IPS-20b (cell line): ENCODE measurements around the gene UNC5B.

Source experiments
- H3K27ac ChIP-seq: one replicate; pipeline ENCODE4 v1.5.1; 2013; ENCODE audit warnings: low read length
- H3K27me3 ChIP-seq: 2 replicates; pipeline ENCODE4 v1.6.1; 2013; ENCODE audit warnings: mild to moderate bottlenecking, low read length, inconsistent platforms; ENCODE audit not compliant: insufficient read depth
- H3K36me3 ChIP-seq: 2 replicates; pipeline ENCODE4 v1.6.1; 2013; ENCODE audit warnings: low read depth, mild to moderate bottlenecking, inconsistent platforms, low read length, moderate library complexity; ENCODE audit not compliant: insufficient read depth
- H3K4me1 ChIP-seq: 2 replicates; pipeline ENCODE4 v1.6.1; 2013; ENCODE audit warnings: mild to moderate bottlenecking, control low read depth, inconsistent platforms, low read length, moderate library complexity; ENCODE audit not compliant: insufficient read depth
- H3K4me3 ChIP-seq: 2 replicates; pipeline ENCODE4 v1.5.1; 2013; ENCODE audit warnings: mild to moderate bottlenecking, low read length, inconsistent platforms
- H3K9ac ChIP-seq: 2 replicates; pipeline ENCODE4 v1.6.1; 2013; ENCODE audit warnings: low read depth, mild to moderate bottlenecking, inconsistent platforms, low read length, moderate library complexity
- H3K9me3 ChIP-seq: 2 replicates; pipeline ENCODE4 v1.6.1; 2013; ENCODE audit warnings: mild to moderate bottlenecking, low read depth, low read length, inconsistent platforms; ENCODE audit not compliant: insufficient read depth

The UNC5B gene

GRCh38 chr10:71244431-71245419, 32.4 kb downstream of the UNC5B start:
- Histone ChIP-seq H3K27me3 (no peaks in the 10 kb centered on the region), H3K4me3 (no peak overlapping the region), H3K27ac (no peak overlapping the region), H3K9ac (no peak overlapping the region), H3K9me3 (no peaks in the 10 kb centered on the region), H3K4me1 (no peaks in the 10 kb centered on the region), H3K36me3 (no peaks in the 10 kb centered on the region)

DNA sequence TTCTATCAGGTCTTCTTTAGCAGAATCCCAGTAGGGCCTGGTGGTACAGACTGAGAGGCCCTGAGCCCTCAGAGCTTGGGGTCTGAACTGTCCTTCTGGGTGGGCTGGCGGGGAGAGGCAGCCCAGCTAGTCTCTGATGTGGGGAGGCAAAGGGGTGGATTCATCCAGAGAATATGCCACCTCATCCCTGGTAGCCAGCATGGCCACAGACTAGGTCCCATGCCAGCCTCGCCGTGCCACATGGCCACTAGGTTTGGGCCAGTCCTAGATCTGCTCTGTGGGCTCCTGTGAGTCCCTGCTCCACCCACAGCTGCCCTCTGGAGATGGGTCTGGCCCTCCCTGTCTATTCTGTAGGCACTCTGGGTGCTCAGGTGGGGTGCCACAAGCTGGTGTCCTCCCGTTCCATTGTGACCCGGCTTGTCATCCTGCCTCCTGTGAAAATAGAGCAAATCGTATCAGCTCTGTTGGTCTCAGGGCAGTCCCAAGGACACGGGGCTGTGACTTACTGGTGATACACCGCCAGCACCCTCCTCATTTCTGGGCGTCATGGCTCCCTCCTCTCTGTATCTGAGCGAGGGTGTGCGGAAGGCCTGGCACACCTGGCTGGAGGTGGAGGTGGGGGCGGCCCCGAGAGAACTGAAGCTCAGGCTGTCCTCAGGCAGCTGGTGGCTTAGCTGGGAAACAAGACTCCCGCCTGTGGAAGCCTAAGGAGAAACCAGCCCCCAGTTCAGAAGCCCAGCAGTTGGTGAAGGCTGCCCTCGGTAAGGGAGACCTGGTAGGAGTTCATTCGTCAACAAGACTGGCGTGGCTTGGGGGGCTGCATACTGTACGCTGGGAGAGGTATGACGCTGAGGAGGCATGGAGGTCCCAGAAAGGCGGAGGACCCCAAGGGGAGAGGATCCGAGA, 33.3 kb downstream of the UNC5B start:
- Histone ChIP-seq H3K27ac (no peak overlapping the region), H3K36me3 (no peaks in the 10 kb centered on the region), H3K27me3 (no peaks in the 10 kb centered on the region), H3K9me3 (no peaks in the 10 kb centered on the region), H3K9ac (no peak overlapping the region), H3K4me1 (no peaks in the 10 kb centered on the region), H3K4me3 (no peak overlapping the region)

GRCh38 chr10:71246591-71247413, 34.4 kb downstream of the UNC5B start:
- no peak overlapping the region for H3K4me3 ChIP-seq
- H3K9me3 ChIP-seq: no peaks in the 10 kb centered on the region
- no peak overlapping the region for H3K9ac ChIP-seq

GRCh38 chr10:71247414-71247705, 35.0 kb downstream of the UNC5B start:
- no peaks in the 10 kb centered on the region for H3K36me3 ChIP-seq
- no peak overlapping the region for H3K27ac ChIP-seq
- H3K27me3 ChIP-seq: no peaks in the 10 kb centered on the region
- H3K4me3 ChIP-seq: no peak overlapping the region
- peaks cover 3% of the 10 kb centered on the region; the same call in 1 of the 2 replicates for H3K4me1 ChIP-seq
- no peak overlapping the region for H3K9ac ChIP-seq
- H3K9me3 ChIP-seq: no peaks in the 10 kb centered on the region

More at GRCh38 chr10:71246591-71247413, 34.4 kb downstream of the UNC5B start:
- H3K27me3 ChIP-seq: no peaks in the 10 kb centered on the region
- H3K27ac ChIP-seq: no peak overlapping the region
- H3K36me3 ChIP-seq: no peaks in the 10 kb centered on the region
- H3K4me1 ChIP-seq: no peaks in the 10 kb centered on the region; the same call in 1 of the 2 replicates

DNA sequence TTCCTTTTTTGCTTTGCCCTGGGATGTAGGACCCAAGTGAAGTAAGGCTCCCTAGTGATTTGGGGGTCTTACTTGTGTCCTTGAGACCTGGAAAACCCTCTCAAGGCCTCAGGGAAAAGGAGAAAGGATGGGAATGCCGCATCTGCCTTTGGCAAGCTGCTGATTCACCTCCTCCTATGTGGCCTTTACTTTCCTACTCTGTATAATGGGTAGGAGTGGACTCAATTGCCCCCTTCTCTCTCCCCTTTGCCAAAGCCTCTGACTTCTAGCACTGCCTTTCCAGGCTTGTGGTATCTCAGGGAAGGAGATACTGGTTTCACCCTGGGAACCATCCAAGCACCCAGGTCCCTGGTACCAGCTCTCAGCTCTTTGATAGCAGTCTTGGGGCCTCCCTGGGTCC, 35.4 kb downstream of the UNC5B start:
- Histone ChIP-seq H3K9me3 (no peaks in the 10 kb centered on the region), H3K4me3 (no peak overlapping the region), H3K36me3 (no peaks in the 10 kb centered on the region), H3K4me1 (peaks cover 5% of the 10 kb centered on the region; the same call in 1 of the 2 replicates), H3K27me3 (no peaks in the 10 kb centered on the region), H3K9ac (no peak overlapping the region), H3K27ac (no peak overlapping the region)

- H3K27ac ChIP-seq: no peak overlapping the region
- H3K9ac ChIP-seq: no peak overlapping the region
- H3K4me1 ChIP-seq: peaks cover 9% of the 10 kb centered on the region; the same call in 1 of the 2 replicates
- no peak overlapping the region for H3K4me3 ChIP-seq
- H3K9me3 ChIP-seq: no peaks in the 10 kb centered on the region
- no peaks in the 10 kb centered on the region for H3K36me3 ChIP-seq
- no peaks in the 10 kb centered on the region for H3K27me3 ChIP-seq
These were observed 35.8 kb downstream of the UNC5B start for GRCh38 chr10:71248210-71248609.

GRCh38 chr10:71249996-71250395, 37.6 kb downstream of the UNC5B start:
- Histone ChIP-seq H3K9ac (no peak overlapping the region), H3K4me3 (no peak overlapping the region), H3K27me3 (no peaks in the 10 kb centered on the region), H3K9me3 (no peaks in the 10 kb centered on the region), H3K36me3 (no peaks in the 10 kb centered on the region), H3K4me1 (peaks cover 27% of the 10 kb centered on the region), H3K27ac (no peak overlapping the region)

GRCh38 chr10:71250405-71250804, 38.0 kb downstream of the UNC5B start:
- no peaks in the 10 kb centered on the region for H3K36me3 ChIP-seq
- H3K27ac ChIP-seq: no peak overlapping the region
- no peaks in the 10 kb centered on the region for H3K27me3 ChIP-seq
- H3K4me3 ChIP-seq: no peak overlapping the region
- no peak overlapping the region for H3K9ac ChIP-seq
- H3K4me1 ChIP-seq: peaks cover 29% of the 10 kb centered on the region
- no peaks in the 10 kb centered on the region for H3K9me3 ChIP-seq

GRCh38 chr10:71250842-71251241, 38.5 kb downstream of the UNC5B start:
- Histone ChIP-seq H3K4me3 (no peak overlapping the region), H3K9me3 (no peaks in the 10 kb centered on the region), H3K9ac (no peak overlapping the region), H3K27ac (no peak overlapping the region), H3K36me3 (no peaks in the 10 kb centered on the region), H3K4me1 (peaks cover 29% of the 10 kb centered on the region), H3K27me3 (no peaks in the 10 kb centered on the region)

DNA sequence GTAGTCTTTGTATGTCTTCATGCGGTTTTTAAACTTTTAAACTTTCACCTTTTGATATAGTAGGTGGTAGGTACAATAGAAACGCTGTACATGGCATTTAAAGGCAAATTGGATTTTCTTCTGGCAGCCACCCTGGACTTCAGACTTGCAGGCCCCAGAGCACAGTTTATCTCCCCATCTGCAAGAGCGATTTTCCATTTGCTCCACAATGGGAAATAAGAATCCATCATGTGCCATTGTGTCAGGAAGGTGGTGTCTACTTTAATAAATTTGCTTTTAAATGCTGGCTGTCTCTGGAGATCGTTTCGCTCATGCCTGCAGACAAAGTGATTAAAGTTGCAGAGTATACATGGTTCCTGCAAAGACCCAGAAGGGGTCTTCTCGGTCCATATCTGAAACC, 38.9 kb downstream of the UNC5B start:
- H3K9me3 ChIP-seq: no peaks in the 10 kb centered on the region
- no peak overlapping the region for H3K4me3 ChIP-seq
- no peaks in the 10 kb centered on the region for H3K36me3 ChIP-seq
- H3K27me3 ChIP-seq: no peaks in the 10 kb centered on the region
- no peak overlapping the region for H3K27ac ChIP-seq
- peaks cover 29% of the 10 kb centered on the region for H3K4me1 ChIP-seq
- H3K9ac ChIP-seq: no peak overlapping the region

DNA sequence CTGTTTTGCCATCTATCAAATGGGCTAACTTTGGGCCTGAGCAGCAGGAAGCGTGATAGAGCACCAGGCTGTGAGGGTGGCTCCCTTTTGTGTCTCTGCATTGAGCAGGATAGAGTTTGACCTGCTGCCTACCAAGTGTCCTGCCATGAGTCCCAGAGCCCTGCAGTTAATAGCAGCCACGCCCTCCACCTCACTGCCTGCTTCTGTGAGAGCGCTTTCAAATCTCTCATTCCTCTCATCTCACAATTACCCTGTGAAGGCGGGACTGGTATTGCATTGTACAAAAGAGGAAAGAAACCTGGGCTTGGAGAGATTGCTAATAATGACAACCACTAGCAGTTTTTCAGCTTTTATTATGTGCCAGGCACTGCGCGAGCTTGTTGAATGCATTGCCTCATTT, 39.9 kb downstream of the UNC5B start:
- no peak overlapping the region for H3K4me3 ChIP-seq
- H3K36me3 ChIP-seq: no peaks in the 10 kb centered on the region
- no peaks in the 10 kb centered on the region for H3K9me3 ChIP-seq
- H3K4me1 ChIP-seq: peaks cover 29% of the 10 kb centered on the region
- no peak overlapping the region for H3K27ac ChIP-seq
- no peaks in the 10 kb centered on the region for H3K27me3 ChIP-seq
- H3K9ac ChIP-seq: no peak overlapping the region
